HepG2 (cell line): ENCODE data around the gene FBXL20. TPM values are rescaled to one million over a fixed set of nuclear protein-coding genes. Genes with fewer than 3 reads are reported as not detected.

ENCODE experiments used
- AHR ChIP-seq: IDR thresholded peaks from 2 replicates; pipeline ENCODE4 v1.6.1; 2018; ENCODE audit warnings: missing genetic modification reagents, missing compliant biosample characterization
- ARNT ChIP-seq: fragments of 450-650 bp; IDR thresholded peaks from 2 replicates; pipeline ENCODE4 v1.6.1; 2017
- HBP1 ChIP-seq: IDR thresholded peaks from 2 replicates; pipeline ENCODE4 v1.6.1; 2016; ENCODE audit warnings: low read depth, control low read depth
- IKZF5 ChIP-seq: IDR thresholded peaks from 2 replicates; pipeline ENCODE4 v1.6.1; 2018; ENCODE audit warnings: missing genetic modification reagents, mild to moderate bottlenecking, missing compliant biosample characterization
- ZGPAT ChIP-seq: IDR thresholded peaks from 2 replicates; pipeline ENCODE4 v1.6.1; 2016; ENCODE audit warnings: mild to moderate bottlenecking
- ZKSCAN1 ChIP-seq: fragments of 150-350 bp; IDR thresholded peaks from 2 replicates; pipeline ENCODE4 v1.6.1; 2014; ENCODE audit warnings: low read length
- ZMAT3 ChIP-seq: sonication (generic); formaldehyde crosslinking; conservative IDR thresholded peaks from 2 replicates; pipeline ENCODE4 v1.7.0; 2021; ENCODE audit warnings: missing genetic modification reagents
- ZNF556 ChIP-seq: sonication (generic); formaldehyde crosslinking; IDR thresholded peaks from 2 replicates; pipeline ENCODE4 v1.4.0; 2020; ENCODE audit warnings: mild to moderate bottlenecking, missing genetic modification reagents, borderline replicate concordance
- ZNF710 ChIP-seq: sonication (generic); formaldehyde crosslinking; IDR thresholded peaks from 2 replicates; pipeline ENCODE4 v1.5.0; 2020; ENCODE audit warnings: mild to moderate bottlenecking, missing genetic modification reagents, borderline replicate concordance
- polyA plus RNA-seq, 8 experiments: library from polyadenylated mRNA; depleted of rRNA in 3 of 8; stranded (reverse) in 7 of 8; unstranded in 1 of 8; fragments of >200 nt; fragmentation: Illumina TruSeq in 4 of 8; extraction: Trizol in 4 of 8; gene quantifications; 2 replicates each; pipeline versions ENCODE4 v1.2.1 to v1.2.3, GENCODE V29; 2011 to 2016; ENCODE audit warnings: low read depth in 4 of 8, missing spikeins in 1 of 8, mixed read lengths in 1 of 8; ENCODE audit not compliant: insufficient read depth in 1 of 8
- total RNA-seq, 5 experiments: library from RNA; depleted of rRNA; stranded (reverse); fragments of >200 nt; fragmentation: Illumina TruSeq; extraction: Trizol; gene quantifications; 2 replicates each; pipeline ENCODE4 v1.2.3, GENCODE V29; 2016; ENCODE audit warnings: low read depth in 1 of 5
- TF ChIP-seq, protein P1 (sequence below): sonication (generic); formaldehyde crosslinking; IDR thresholded peaks from one replicate; pipeline ENCODE4 v1.5.1; 2020; ENCODE audit warnings: mild to moderate bottlenecking, missing genetic modification reagents; ENCODE audit errors: not compliant biosample characterization
- TF ChIP-seq, protein P2 (sequence below): IDR thresholded peaks from 2 replicates; pipeline ENCODE4 v1.6.1; 2016; ENCODE audit warnings: low read depth
- TF ChIP-seq, protein P3 (sequence below): sonication (generic); formaldehyde crosslinking; IDR thresholded peaks from 2 replicates; pipeline ENCODE4 v1.8.1; 2023; ENCODE audit warnings: mild to moderate bottlenecking, missing genetic modification reagents

The FBXL20 gene
- total and polyA plus RNA-seq, 2 of the 13 experiments (the other 11 are each of a cell fraction or from before 2014, with no cell fraction given) = 10.2 to 10.3 TPM

GRCh38 chr17:39244016-39244599, 157.3 kb downstream of the FBXL20 start (continued):
- TF ChIP-seq, protein P1, sequence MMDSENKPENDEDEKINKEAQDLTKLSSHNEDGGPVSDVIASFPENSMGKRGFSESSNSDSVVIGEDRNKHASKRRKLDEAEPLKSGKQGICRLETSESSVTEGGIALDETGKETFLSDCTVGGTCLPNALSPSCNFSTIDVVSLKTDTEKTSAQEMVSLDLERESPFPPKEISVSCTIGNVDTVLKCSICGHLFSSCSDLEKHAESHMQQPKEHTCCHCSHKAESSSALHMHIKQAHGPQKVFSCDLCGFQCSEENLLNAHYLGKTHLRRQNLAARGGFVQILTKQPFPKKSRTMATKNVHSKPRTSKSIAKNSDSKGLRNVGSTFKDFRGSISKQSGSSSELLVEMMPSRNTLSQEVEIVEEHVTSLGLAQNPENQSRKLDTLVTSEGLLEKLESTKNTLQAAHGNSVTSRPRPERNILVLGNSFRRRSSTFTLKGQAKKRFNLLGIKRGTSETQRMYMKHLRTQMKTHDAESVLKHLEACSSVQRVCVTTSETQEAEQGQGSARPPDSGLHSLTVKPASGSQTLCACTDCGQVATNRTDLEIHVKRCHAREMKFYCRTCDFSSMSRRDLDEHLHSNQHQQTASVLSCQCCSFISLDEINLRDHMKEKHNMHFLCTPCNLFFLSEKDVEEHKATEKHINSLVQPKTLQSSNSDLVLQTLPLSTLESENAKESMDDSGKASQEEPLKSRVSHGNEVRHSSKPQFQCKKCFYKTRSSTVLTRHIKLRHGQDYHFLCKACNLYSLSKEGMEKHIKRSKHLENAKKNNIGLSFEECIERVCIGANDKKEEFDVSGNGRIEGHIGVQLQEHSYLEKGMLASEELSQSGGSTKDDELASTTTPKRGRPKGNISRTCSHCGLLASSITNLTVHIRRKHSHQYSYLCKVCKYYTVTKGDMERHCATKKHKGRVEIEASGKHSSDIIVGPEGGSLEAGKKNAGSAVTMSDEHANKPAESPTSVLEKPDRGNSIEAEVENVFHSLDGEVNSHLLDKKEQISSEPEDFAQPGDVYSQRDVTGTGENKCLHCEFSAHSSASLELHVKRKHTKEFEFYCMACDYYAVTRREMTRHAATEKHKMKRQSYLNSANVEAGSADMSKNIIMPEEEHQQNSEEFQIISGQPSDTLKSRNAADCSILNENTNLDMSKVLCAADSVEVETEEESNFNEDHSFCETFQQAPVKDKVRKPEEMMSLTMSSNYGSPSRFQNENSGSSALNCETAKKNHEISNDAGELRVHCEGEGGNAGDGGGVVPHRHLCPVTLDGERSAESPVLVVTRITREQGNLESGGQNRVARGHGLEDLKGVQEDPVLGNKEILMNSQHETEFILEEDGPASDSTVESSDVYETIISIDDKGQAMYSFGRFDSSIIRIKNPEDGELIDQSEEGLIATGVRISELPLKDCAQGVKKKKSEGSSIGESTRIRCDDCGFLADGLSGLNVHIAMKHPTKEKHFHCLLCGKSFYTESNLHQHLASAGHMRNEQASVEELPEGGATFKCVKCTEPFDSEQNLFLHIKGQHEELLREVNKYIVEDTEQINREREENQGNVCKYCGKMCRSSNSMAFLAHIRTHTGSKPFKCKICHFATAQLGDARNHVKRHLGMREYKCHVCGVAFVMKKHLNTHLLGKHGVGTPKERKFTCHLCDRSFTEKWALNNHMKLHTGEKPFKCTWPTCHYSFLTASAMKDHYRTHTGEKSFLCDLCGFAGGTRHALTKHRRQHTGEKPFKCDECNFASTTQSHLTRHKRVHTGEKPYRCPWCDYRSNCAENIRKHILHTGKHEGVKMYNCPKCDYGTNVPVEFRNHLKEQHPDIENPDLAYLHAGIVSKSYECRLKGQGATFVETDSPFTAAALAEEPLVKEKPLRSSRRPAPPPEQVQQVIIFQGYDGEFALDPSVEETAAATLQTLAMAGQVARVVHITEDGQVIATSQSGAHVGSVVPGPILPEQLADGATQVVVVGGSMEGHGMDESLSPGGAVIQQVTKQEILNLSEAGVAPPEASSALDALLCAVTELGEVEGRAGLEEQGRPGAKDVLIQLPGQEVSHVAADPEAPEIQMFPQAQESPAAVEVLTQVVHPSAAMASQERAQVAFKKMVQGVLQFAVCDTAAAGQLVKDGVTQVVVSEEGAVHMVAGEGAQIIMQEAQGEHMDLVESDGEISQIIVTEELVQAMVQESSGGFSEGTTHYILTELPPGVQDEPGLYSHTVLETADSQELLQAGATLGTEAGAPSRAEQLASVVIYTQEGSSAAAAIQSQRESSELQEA (CRISPR knock-in tag) = peak; percentile 41
- TF ChIP-seq, protein P2, sequence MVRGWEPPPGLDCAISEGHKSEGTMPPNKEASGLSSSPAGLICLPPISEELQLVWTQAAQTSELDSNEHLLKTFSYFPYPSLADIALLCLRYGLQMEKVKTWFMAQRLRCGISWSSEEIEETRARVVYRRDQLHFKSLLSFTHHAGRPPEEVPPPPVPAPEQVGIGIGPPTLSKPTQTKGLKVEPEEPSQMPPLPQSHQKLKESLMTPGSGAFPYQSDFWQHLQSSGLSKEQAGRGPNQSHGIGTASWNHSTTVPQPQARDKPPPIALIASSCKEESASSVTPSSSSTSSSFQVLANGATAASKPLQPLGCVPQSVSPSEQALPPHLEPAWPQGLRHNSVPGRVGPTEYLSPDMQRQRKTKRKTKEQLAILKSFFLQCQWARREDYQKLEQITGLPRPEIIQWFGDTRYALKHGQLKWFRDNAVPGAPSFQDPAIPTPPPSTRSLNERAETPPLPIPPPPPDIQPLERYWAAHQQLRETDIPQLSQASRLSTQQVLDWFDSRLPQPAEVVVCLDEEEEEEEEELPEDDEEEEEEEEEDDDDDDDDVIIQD (CRISPR knock-in tag) = no peak
- no peak for TF ChIP-seq AHR (CRISPR knock-in tag)
- TF ChIP-seq, protein P3, sequence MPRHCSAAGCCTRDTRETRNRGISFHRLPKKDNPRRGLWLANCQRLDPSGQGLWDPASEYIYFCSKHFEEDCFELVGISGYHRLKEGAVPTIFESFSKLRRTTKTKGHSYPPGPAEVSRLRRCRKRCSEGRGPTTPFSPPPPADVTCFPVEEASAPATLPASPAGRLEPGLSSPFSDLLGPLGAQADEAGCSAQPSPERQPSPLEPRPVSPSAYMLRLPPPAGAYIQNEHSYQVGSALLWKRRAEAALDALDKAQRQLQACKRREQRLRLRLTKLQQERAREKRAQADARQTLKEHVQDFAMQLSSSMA (CRISPR knock-in tag) = no peak
- TF ChIP-seq ZNF710 (CRISPR knock-in tag) = no peak
- TF ChIP-seq ARNT = no peak
- TF ChIP-seq ZNF556 (CRISPR knock-in tag) = 0 out of 2 replicates have a peak, but pooled peaks have one; percentile 0
- no peak for TF ChIP-seq HBP1 (CRISPR knock-in tag)
- TF ChIP-seq IKZF5 (CRISPR knock-in tag) = peak; percentile 4; the same call in 1 of the 2 replicates
- TF ChIP-seq ZKSCAN1 = no peak
- TF ChIP-seq ZMAT3 = peak; percentile 52; the same call in 1 of the 2 replicates
- no peak for TF ChIP-seq ZGPAT
